Endothelial cell of hepatic sinusoid (primary cell): ENCODE data around the gene TFF1.

ENCODE experiments used
- in situ Hi-C: cut with HindIII; loops from 2 replicates; pipeline ENCODE4 v1.10.0; 2017; ENCODE audit warnings: low sequenced_read_pairs

TFF1 gene

GRCh38 chr21:42400525-42400924 is 34.2 kb upstream of the TFF1 start:
- in situ Hi-C loops: no loop called here

GRCh38 chr21:42398436-42399028 is 32.2 kb upstream of the TFF1 start:
- in situ Hi-C loops: no loop called here

GRCh38 chr21:42397746-42398394 is 31.5 kb upstream of the TFF1 start:
- in situ Hi-C loops: no loop called here

- in situ Hi-C loops: no loop called here
Measured at GRCh38 chr21:42396799-42397745, 30.7 kb upstream of the TFF1 start.

GRCh38 chr21:42395905-42396651 is 29.7 kb upstream of the TFF1 start, which contains the start of gene TMPRSS3:
Gene TMPRSS3, minus strand, starts transcription at chr21:42396052. Its CDS starts 635 bp downstream, at chr21:42395417.
- in situ Hi-C loops: no loop called here

- in situ Hi-C loops: no loop called here
Measured at GRCh38 chr21:42395302-42395701, 29.0 kb upstream of the TFF1 start.

- in situ Hi-C loops: no loop called here
Measured at GRCh38 chr21:42393443-42393950, 27.2 kb upstream of the TFF1 start.

GRCh38 chr21:42392731-42393442 is 26.6 kb upstream of the TFF1 start:
- in situ Hi-C loops: no loop called here

GRCh38 chr21:42391297-42391696 is 25.0 kb upstream of the TFF1 start:
- in situ Hi-C loops: no loop called here

GRCh38 chr21:42390696-42391095 is 24.4 kb upstream of the TFF1 start:
- in situ Hi-C loops: no loop called here

- in situ Hi-C loops: no loop called here
Measured at GRCh38 chr21:42390193-42390592, 23.9 kb upstream of the TFF1 start.

GRCh38 chr21:42389449-42389835 is 23.1 kb upstream of the TFF1 start:
- in situ Hi-C loops: no loop called here

GRCh38 chr21:42388740-42389448 is 22.6 kb upstream of the TFF1 start:
- in situ Hi-C loops: no loop called here

- in situ Hi-C loops: no loop called here
Measured at GRCh38 chr21:42387843-42388340, 21.6 kb upstream of the TFF1 start.

- in situ Hi-C loops: no loop called here
Measured at GRCh38 chr21:42387164-42387563, 20.8 kb upstream of the TFF1 start.

GRCh38 chr21:42386034-42386591 is 19.8 kb upstream of the TFF1 start:
- in situ Hi-C loops: no loop called here

- in situ Hi-C loops: no loop called here
Measured at GRCh38 chr21:42385619-42386018, 19.3 kb upstream of the TFF1 start.

- in situ Hi-C loops: no loop called here
Measured at GRCh38 chr21:42384989-42385388, 18.7 kb upstream of the TFF1 start.
